MV-4-11 (cell line): Measurements from ENCODE around the gene EPS8L2.
"Not testable (repeated sequence)": the region's sequence is repeated elsewhere in the genome, so short reads cannot be mapped to it uniquely, and the experiment has no call there.

Experiments
- DNase-seq: peaks from one replicate; lab custom pipeline; 2025; lab: John Stamatoyannopoulos, UW

Gene EPS8L2

DNA sequence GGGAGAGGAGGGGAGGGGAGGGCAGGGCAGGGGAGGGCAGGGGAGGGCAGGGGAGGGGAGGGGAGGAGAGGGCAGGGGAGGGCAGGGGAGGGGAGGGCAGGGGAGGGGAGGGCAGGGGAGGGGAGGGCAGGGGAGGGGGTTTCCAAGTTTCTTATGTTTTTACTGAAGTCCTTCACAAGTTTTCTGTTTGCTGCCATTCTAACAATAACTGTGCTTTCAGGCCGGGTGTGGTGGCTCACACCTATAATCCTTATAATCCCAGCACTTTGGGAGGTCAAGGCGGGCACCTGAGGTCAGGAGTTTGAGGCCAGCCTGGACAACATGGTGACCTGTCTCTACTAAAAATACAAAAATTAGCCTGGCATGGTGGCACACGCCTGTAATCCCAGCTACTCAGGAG is 15.8 kb upstream of the EPS8L2 start:
- DNase-seq, result not testable (repeated sequence)

DNA sequence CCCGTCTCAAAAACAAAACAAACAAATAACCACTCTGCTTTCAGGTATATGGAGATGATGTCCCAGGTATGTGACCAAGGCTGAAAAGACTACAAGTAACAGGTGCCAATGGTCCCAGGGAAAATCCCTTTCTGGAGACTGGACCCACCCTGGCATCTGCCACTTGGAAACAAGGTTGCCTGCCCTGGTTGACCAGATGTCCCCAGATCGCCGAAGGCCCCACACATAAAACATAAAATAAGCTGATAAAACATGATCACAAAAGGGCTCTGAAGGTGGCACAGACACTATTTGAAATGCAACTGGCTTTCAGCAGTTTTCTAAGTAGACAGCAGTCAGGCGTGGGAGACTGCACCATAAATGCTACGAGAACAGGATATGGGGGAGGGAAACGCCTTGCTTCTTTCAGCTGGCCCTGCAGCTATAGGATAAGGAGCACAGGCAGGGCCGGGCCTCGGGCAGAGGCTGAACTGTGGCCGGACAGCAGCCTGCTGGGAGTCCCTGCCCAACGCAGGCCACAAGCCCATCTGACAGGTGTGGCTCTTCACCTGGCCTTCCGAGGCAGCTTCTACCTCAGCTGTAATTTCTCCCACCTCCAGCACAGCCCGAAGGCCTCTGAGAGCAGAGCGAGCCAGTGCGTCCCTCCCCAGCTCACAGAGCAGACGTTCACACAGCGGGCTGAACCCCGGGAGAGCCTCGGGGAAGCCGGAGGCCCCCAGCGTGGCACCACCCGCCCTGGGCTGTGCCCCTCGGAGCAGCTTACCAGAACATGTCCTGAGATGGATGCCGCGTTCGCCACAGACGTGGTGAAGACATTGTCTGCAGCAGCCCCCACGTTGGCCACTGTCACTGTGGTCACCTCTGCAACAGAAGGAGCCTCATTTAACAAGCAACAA is 15.0 kb upstream of the EPS8L2 start:
- DNase-seq, result no peak

DNA sequence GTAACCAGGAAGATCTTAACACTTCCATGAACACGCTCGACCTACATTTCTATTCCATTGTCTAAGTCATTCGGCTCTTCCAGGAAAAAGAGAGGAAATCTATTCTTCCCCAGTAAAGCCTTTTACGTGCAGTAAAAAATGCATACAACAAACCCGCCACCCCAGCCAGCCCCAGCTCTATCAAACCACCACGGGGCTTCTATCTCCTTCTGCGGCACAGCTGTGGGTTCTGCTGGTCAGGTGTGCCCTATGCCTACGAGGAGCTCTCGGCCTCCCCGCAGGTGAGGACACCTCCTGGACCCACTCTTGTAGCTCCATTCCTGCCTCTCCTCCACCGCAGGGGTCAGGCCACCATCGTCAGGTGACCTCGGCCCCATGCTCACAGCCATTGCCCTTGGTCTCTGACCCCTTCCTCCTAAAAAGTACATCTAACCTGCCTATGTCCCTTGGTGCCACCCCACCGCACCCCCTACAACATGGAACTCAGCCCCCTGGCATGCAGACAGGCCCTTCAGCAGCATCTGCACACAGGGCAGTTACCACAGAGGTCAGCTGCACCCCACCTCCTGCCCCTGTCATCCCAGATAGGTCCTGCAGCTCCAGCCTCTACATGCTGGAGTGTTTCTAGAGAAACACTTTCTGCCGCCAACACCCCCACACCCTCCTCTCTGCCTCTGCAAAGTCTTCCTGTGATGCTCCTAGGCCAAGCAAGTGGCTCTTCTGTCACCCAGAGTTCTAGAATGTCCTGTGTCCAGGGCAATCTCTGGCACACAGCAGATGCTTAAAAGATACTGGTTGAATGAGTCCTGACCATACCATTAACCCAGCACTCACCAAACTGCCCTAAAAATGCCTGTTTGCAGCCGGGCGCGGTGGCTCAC is 14.1 kb upstream of the EPS8L2 start:
- no peak for DNase-seq

DNA sequence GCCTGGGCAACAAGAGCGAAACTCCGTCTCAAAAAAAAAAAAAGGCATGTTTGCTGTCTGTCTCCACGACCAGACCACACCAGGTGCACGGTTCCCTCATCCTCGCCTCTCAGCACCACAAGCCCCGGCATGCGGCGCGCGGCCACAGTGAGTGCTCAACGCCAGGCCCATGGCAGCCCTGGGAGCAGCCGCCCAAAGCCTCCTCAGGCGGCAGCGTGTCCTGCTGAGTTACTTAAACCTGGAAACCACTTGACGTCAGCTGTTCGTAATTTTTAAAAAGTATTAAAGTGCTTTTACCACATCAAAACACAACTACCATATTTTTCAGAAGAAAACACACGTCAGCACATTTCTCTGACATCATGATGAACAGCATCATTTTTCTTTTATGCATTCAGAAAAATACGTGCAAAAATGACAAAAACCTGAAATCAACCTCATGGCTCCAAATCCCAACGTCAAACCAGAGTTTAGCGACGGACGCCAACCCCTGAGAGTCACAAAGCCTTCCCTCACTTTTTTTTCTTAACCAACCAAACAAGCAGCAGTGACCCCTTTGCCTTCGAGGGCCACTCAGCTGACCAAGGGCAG is 13.1 kb upstream of the EPS8L2 start:
- peak; percentile 62 for DNase-seq

DNA sequence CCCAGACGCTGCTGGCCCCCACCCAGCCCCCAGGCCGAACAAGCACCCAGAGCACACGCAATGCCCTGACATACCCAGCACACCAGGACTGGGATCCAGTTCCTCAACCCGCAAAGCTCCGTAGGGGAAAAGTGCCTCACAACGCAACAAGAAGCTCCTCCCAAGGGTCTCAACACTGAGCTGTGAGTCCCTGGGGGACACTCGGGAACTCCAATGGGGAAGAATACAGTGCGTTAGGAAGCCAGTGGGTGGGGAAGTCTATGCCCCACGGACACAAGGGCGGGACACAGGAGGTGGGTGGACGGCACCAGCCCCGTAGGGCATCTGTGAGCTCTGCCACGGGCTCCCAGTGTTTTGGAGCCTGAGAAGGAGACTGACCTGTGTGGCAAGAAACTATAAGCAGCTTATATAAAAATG is 12.6 kb upstream of the EPS8L2 start:
- peak; percentile 21 for DNase-seq

DNA sequence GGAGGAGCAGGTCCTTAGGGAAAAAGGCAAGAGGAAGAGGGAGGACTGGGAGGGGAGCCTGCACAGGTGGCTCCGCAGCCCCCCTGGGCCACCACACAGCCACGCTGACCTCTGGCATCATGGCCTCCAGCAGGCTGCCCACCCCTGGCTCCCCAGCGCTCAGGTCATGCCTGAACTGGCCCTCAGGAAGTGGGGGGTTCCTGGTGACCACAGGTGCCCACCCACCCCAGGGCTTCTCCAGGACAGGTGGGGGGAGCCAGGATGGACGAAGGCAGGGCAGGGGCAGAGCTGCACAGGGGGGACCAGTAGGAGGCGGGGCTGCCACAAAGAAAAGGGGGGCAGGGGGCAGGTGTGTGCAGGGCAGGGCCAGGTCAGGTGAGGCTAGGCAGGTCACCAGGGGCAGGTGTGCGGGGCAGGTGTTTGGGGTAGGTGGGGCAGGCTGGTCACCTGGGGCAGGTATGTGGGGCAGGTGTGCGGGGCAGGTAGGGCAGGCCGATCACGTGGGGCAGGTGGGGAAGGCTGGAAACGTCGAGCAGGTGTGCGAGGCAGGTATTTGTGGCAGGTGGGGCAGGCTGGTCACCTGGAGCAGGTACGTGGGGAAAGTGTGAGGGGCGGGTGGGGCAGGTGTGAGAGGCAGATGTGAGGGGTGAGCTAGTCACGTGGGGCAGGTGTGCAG is 12.0 kb upstream of the EPS8L2 start:
- DNase-seq, result no peak

DNA sequence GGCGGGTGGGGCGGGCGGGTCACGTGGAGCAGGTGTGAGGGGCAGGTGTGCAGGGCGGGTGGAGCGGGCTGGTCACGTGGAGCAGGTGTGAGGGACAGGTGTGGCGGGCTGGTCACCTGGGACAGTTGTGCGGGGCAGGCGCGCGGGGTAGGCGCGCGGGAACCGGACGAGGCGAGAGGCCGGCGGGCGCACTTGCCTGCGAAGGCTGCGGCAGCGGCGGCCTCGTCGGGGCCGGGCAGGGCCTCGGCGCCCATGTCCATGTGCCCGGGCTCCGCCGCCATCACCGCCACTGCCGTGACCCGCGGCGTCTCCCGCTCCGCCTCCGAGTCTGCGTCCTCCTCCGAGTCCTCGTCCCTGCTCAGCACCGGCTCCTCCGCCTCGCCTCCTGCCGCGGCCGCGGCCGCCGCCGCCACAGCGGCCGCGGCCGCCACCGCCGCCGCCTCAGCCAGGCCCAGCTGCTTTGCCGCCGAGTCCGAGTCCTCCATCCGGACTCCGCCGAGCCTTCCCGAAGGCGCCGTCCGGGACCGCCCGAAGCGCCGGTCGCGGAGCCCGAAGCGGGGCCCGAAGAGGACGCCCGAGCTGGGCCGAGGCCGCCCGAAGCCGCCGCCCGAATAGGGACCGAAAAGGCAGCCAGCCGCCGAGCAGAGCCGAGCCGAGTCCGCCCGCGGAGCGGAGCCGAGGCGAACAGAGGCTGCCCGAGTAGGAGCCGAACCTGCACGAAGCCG is 11.3 kb upstream of the EPS8L2 start, which contains the start of gene DEAF1:
TSS of gene DEAF1 (minus strand) at position 660 of the 725 bp plus-strand sequence. CDS start at position 485, 175 bp downstream.
- DNase-seq, result peak; percentile 95

DNA sequence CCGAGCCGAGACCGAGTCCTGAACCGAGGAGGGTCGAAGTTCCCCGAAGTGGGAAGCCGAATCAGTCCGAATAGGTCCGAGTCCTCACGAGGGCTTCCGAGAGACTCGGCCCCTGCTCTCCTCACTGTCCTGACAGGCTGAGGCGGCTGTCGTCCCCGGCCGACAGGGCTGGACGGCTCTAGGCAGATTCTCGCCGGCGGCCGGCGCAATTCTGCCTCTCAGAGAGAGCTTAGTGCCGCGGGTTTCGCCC is 10.8 kb upstream of the EPS8L2 start:
- DNase-seq, result no peak

DNA sequence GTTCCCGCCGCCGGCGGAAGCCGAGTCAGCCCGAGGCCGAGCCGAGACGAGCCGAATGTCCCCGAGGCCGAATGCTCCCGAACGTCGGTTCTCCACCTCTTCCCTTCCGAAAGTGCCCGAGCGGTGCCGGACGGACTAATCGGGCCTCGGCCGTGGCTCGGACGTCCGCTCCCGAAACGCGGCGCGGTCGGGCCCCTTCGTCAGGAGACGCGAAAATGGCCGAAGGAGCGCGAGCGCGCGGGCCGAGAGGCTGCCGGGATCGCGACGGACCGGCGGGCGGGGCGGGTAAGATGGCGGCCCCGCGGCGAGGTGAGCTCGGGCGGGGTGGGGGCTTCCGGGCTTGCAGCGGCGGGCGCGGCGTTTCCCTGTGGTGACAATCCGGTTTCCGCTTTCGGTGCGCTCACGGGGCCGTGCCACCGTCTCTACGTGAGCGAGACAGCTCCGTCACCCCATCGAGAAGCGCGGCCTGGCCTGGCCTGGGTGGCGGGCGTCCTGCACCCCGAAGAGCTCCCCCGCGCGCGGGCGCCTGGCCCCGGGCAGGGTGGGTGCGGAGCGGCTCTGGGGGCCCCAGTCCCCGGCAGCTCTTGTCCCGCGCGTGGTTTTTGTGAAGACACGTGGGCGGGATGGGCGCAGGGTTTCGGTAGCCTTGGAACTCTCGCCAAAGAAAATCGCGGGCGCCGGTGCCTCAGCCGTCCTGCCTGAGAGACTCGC is 10.3 kb upstream of the EPS8L2 start, which contains the start of gene TMEM80:
TSS of gene TMEM80 (plus strand) at position 279 of the 711 bp plus-strand sequence. CDS start at position 291, 12 bp downstream.
- peak; percentile 93 for DNase-seq

DNA sequence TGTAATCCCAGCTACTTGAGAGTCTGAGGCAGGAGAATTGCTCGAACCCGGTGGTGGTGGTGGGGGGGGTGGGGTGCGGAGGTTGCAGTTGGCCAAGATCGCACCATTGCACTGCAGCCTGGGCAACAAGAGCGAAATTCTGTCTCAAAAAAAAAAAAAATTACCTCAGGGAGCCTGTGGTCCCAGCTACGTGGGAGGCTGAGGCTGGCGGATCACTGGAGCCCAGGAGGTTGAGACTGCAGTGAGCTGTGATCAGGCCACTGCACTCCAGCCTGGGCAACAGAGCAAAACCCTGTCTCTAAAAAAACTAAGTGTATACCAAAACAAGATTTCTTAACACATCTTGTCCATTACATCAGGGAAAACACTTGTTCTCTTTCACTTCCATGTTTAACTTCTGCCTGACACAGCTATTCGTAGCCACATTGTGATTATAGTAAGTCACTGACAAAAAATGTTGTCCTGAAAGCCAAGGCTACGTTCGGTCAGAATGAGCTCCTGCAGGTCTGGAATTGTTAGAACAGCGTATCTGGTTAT is 9.0 kb upstream of the EPS8L2 start:
- peak; percentile 93 for DNase-seq

DNA sequence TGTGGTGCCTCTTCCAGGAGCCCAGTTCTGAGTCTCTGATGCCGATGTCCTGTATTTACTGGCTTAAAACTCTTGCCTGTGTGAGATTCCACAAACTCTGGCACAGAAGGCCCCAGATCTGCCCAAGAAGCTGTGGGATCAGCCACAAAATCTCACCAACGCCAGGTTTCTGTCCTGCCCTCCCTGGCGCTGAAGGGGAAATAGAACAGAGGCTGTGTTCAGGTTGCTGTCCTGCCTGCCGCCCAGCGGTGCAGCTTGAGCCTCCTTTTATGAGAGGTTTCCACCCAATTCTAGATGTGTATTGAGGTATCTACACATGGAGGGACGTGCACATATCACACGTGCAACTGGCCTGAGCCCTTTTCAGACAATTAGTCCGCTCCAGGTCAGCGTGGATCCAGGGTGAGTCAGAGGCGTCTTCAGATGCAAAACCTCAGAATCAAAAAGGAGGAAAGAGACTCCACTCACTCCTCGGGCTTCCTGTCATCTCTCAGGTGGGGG is 8.2 kb upstream of the EPS8L2 start:
- DNase-seq, result peak; percentile 56

DNA sequence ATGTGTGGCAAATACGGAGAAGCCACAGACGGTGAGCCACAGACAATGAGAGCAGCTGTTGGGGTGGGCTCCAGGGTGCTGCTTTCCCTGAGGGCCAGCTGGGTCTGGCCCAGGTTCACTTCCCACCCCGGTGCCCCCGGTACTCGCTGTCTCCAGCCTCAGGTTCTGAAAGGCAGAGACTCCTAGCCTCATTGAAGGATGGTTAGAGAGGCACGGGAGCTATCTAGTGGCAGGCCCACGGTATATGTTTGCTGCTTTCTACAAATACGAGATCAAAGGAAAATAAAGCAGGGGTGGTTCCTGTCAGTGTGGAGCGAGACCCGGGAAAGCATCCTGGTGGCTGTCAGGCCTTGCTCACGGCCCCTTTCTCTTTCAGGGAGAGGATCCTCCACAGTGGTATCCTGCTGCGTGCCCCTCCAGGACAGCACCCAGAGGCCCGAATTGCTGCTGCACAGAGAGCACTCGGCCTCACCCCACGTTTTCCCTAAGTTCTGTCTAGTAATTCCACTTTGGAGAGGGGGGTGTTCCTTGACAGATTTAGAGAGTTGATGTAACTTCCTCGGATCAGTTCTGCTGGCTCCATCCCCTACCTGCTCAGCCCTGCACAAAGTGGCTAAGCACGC is 7.4 kb upstream of the EPS8L2 start:
- DNase-seq, result no peak

DNA sequence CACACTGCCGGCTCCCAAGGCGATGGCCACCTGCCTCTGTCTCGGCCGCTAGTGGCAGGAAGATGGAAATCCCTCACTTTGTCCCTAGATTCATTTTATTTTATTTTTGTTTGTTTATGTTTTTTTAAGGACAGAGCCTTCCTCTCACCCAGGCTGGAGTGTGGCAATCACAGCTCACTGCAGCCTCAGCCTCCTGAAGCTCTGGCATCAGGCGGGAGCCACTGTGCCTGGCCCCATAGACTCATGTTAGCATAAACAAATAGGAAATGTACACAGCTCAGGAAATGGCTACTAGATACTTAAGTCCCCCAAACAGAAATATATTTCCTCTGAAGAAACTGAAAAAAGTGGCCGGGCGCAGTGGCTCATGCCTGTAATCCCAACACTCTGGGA is 6.9 kb upstream of the EPS8L2 start:
- DNase-seq, result no peak

DNA sequence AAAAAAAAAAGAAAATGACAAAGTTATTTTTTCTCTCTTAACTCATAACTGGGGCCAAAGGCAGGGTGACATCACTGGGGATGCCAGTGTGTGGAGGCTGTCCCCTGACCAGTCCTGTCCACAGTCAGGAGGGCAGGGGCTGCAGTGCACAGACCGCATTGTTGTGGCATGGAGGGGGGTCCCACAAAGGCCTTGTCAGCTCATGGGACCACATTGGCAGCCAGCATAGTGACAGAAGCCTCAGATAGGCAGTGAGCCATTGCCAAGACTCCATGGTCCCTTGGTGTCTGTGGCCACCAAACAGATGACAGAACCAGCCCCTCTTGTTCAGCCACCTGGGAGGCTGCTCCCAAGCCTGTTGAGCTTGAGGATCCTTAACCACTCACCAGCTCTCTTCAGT is 6.3 kb upstream of the EPS8L2 start:
- DNase-seq, result no peak

DNA sequence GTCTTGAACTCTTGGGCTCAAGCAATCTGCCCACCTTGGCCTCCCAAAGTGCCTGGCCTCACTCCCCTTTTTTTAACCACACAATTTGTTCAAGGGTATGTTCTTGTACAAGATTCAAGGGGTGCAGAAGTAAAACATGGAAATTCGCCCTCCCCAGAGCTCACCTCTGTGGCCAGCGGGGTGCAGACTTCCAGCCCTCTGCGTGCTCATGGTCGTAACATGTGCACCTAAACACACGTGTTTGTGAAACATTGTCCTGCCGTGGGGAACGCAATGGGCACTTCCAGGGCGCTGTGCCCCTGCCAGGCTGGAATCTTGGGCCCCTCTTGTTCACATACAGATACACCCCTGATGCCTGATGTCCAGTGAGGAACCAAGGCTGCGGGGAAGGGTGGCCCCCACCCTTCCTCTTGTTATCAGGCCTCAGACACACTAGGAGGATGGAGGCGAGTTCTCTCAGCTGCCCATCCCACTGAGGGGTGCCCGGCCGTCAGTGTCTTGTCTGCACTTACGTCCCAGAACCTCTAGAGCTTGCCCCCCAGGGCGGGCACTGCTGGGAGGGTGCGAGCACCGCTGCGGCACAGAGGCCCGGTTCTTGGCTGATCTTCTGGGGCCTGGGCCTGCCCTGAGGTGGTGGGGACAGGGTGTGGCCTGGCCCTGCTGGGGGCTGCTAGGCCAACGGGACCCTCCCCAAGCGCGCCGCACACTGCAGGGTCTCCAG is 4.1 kb upstream of the EPS8L2 start:
- no peak for DNase-seq

DNA sequence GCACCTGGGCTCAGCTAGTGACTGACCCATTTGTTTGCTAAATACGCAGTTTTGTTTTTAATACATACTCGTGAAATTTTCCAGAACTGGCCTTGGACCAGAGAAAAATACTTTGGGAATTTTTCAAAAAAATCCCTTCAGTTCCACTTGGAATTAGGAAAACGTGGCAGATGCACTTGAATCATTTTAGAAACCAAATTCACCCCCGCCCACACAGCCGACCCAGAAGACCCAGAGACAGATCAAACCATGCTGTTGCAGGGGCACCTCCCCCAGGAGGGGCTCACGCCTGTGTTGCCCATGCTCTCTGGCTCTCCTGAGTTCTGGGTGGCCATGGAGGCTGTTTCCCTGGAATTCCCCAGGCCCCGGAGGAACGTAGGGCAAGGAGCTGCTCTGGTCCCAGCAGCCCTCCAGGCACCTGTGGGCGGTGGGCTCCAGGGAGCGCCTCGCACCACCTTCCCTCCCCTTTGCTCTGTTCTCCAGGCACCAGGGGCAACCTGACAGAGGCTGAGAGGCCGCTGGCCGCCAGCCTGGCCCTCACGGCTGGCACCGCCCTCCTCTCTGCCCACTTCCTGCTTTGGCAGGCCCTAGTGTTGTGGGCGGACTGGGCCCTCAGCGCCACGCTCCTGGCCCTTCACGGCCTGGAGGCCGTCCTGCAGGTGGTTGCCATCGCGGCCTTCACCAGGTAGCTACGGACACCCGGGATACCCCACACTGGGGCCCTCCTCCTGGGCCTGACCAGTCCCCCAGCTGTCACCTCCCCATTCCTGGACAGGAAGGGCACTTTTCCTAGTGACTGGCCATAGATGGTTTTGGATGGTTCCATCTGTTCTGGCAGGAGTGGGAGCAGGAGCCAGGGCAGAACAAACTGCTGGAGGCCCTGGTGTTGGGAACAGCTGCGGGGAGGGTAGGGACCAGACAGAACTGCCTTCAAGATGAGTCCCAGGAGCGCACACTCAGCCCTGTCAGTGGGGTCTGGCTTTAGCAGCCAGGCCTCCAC is 3.3 kb upstream of the EPS8L2 start:
- no peak for DNase-seq

DNA sequence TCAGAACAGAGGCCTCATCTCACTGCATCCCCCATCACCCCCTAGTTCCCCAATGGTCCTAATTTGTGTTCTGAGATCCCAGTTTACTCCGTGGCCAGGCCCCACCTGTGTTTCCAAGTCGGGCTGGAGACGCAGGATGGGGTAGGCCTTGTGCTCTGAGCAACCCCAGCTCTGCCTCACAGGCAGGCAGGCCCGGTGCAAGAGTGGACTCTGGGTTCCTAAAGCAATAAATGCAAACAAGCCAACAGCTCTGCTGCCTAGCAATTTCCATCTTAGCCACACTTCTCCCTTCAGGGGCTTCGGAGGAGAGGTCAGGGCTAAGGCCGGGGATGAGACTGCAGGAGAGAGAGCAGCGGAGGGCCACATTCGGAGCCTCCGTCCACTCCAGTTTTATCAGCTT is 2.5 kb upstream of the EPS8L2 start:
- DNase-seq, result no peak

DNA sequence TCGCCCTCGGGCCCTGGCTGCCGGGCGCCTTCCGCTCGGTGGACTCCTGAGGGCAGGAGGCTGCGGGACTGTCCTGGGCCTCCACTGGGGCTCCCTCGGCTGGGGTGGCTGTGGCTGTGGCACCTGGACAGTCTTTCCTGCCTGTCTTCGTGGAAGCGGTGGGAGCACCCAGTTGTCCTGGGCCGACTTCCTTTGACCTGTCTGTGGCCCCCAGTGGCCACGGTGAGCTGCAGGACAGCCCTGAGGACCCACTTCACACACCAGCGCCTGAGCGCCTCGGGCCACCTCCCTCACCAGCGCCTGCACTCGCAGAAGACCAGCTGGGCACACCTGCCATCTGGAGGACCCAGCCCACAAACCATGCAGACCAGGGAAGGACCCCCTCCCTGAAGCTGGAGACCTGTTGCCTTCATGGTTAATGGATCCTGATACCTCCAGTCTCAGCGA is 1.8 kb upstream of the EPS8L2 start:
- DNase-seq, result no peak
